GM19455 (cell line): ENCODE data around the gene SLC13A3.

Experiments
- ATAC-seq: cut with Tn5 transposase; IDR thresholded peaks from one replicate; pipeline ENCODE4 v1.9.1; 2021; ENCODE audit not compliant: unreplicated experiment

Gene SLC13A3

DNA sequence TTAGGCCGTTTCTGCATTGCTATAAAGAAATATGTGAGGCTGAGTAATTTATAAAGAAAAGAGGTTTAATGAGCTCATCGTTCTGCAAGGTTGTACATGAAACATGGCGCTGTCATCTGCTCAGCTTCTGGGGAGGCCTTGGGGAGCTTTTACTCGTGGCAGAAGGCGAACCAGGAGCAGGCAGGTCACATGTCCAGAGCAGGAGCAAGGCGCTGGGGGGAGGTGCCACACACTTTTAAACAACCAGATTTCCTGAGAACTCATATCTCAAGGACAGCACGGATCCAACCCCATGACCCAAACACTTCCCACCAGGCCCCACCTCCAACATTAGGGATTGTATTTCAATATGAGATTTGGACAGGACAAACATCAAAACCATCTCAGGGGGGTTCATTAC is 6.4 kb upstream of the SLC13A3 start:
- no peak for ATAC-seq

DNA sequence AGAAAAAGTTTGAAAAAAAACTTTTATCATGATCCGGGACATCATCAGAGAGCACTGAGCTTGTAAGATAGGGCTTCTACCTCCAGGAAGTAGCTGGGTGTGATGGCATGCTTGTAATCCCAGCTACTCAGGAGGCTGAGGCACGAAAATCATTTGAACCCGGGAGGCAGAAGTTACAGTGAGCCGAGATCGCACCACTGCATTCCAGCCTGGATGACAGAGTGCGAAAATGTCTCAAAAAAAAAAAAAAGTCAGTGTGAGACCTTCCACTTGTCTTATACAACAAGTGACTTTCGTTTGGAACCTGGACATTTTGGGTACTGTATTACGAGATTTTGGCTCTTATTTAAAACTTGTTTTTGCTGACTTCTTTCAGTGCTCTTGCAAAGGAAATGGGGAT is 5.9 kb upstream of the SLC13A3 start:
- no peak for ATAC-seq

DNA sequence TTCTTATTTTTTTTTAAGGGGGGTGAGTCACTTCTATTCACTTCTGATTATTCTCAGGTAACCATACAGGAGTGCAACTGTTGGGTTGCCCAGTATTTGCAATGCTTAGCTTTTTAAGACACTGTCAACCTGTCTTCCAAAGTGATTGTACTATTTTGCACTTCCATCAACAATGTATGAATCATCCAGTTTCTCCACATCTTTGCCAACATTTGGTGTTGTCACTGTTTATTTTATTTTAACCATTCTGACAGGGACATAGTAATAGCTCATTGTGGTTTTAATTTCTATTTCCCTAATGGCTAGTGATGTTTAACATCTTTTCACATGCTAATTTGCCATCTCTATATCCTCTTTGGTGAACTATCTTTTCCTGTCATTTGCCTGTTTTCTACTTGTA is 1.4 kb upstream of the SLC13A3 start:
- no peak for ATAC-seq

DNA sequence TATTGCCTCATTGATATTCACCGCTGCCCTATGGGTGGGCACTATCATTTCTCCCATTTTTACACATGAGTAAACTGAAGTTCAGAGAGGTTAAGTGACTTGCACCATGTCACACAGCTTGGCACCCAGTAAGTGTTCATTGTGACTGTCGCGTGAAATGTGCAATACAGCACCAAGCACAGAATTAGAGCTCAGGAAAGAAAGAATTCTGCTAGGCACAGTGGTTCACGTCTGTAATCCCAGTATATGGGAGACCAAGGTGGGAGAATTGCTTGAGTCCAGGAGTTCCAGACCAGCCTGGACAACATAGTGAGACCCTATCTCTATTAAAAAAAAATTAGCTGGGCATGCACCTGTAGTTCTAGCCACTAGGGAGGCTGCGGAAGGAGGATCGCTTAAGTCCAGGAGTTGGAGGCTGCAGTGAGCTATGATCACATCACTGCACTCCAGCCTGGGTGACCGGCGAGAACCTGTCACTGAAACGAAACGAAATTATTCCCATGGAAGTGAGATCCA is 626 bp downstream of the SLC13A3 start:
- no peak for ATAC-seq

DNA sequence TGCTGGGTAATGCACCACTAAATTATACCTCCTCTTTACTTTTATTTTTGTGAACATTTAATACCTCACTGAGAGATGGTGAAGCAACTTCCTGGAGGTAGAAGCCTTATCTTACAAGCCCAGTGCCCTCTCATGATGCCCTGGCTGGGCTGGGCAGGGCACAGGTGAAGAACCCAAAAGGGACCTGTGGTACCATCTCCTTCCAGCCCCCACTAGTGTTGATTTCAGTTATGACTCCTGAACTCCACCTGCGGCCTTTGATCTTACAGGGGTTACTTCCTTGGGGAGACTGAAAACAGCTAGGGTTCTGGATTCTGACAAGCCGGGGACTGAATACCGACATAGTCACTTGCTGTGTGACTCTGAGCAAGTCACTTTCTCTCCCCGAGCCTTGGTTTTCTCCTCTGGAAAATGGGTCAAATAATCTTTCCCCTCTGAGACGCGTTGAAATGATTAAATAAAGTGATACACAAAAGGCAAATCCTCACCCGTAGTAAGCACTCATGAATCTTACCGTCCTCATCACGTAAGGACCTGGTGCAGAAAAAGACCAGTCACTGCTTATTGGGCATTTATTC is 1.2 kb downstream of the SLC13A3 start:
- no peak for ATAC-seq

DNA sequence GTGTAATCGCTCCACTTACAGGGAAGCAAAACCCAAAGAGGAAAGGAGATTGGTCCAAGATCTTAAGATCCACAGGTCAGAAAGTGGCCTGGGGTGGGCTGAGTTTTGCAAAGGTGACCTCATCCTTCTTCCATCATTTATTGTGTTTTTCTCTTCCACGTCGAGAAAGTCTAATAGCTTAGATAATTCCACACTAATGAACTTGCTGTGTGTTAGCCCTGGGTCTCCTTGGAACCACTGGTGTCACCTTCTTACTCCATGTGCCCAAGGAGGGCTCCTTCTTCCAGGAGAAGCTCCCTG is 1.7 kb downstream of the SLC13A3 start:
- ATAC-seq: no peak

DNA sequence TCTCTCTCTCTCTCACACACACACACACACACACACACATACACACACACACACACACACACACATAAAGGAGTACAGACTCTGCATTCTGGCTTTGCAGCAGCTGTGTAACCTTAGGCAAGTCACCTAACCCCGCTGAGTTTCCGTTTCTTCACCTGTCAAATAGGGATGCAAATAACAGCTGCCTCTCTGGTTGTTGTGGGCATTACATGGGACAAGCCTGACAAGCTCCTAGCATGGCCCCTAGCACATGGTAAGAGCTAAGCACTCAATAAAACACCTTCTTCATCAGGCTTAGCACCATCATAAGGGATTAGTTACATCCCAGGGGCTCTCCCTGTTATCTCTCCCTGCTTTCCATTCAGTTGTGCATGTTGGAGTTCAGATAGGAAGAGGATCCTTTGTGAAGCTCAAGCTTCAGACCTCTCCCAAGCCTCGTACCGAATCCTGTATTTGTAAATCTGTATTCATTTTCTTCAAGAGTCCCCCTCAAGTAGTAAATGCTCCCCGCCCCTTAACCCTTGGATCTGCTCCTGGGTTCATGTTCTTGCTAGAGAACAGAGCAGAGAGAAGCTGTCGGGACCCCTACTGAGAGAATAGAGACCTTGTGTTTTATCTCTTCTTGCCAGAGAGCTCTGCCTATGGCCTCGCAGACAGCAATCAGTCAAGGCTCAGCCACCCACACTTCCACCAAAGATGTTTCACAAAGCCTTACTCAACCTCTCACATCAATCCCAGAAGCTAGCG is 2.2 kb downstream of the SLC13A3 start:
- ATAC-seq: no peak

DNA sequence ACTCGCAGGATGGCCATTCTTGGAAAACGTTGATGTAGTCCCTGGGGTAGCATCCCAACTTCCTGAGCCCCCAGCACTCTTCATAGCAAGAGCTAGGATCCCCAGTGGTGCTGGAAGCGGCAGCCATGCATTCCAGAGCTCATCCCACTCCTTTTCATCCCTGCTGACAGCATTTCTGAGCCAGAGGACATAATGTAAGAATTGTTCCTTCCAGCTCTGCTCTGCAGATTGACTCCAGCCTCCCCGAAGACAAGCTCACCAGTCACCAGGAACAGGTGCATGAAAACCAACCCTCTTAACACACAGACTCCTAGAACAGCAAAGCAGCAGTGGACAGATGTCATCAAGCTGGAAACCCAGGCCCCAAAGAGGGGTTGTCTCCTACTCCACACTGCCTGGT is 3.8 kb downstream of the SLC13A3 start:
- ATAC-seq: no peak

DNA sequence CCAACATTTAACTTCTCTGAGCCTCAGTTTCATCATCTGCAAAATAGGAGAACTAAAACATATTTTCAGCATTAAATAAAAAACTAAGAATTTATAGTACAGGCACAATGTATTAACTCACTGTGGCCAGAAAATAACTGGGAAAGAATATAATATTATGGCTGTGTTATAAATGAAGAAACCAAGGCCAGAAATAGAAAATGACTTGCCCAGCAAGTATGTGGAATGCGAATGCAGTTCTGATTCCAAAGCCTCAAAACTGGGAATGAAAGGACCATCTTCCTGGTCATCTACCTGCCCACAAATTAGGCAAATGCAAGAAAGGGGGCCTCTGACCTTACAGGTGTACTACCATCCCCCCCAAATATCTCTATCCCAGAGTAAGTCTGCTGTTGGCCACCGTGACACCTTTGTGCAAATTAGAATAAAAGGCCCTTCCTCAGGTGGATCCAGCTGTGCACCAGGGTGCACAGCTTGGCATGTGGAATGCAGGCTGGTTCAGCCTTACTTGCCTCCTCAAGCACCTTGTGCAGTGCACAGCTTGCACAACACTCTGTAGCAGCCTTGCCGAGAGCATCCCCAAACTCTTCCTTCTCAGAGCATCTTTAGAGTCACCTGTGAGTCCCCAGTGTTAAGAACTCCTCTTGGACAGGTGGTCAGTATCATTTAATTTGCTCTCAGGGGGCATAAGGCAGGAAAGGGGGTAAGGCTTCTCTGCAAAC is 4.4 kb downstream of the SLC13A3 start:
- no peak for ATAC-seq

DNA sequence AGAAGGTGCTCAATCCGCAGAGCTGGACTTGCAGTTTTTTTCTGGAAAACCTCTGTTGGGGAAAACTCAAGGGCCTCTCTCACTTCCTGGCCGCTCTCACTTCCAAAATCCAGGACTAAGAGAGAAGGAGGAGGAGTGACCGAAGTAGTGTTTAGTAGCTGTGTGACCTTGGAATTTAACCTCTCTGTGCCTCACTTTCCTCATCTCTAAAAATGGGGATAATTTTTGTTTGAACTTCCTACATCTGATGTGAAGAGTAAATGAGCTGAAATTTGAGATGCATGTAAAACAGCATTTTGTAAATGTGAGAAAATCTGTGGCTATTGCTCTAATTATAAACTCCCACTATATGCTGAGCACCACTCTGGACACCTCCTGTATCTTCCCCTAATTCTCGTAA is 5.1 kb downstream of the SLC13A3 start:
- no peak for ATAC-seq

DNA sequence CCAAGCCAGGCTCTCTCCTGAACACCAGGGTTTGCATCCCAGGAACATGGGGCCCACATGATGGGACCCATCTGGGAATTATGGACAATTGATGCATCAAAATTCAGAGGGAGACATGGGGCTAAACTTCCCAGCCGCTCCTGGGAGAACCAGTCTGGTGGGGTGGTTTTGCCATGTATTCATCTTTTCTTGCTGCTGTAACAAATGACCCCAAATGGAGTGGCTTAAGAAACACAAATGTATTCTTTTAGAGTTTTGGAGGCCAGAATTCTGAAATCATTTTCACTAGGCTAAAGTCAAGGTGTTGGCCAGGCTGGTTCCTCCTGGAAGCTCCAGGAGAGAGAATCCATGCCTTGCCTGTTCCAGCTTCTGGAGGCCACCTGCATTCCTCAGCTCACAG is 6.5 kb downstream of the SLC13A3 start:
- no peak for ATAC-seq

DNA sequence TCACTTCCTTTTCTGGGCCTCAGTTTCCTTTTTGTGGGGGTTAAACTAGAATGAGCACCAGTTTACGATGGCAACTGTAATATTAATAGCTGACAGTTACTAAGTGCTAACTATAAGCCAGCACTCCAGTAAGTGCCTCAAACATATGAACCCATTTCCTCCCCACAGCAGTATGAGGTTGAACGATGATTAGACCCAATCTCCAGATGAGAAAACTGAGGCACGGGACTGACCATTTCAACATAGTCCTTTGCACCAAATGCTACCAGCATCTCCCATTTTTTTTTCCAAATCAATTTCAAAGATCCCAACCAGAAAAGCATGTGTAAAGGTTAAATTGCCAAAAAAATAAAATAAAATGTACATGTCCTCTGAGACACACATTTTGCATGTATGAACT is 7.1 kb downstream of the SLC13A3 start:
- no peak for ATAC-seq

DNA sequence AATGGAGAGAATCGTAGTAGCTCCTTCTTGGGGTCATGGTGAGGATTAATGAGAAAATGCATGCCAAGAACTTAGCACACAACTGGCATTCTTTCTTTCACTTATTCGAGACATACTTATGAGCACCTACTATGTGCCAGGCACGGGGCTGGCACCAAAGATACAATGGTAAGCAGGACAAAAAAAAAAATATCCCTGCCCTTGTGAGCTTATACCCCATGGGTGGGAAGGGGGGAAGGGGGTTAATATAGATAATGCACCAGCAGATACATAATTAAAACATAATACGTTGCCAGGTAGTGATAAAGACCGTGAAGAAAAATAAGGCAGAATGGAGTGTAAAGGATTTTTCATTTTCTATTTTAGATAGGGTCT is 8.3 kb downstream of the SLC13A3 start:
- ATAC-seq: no peak

DNA sequence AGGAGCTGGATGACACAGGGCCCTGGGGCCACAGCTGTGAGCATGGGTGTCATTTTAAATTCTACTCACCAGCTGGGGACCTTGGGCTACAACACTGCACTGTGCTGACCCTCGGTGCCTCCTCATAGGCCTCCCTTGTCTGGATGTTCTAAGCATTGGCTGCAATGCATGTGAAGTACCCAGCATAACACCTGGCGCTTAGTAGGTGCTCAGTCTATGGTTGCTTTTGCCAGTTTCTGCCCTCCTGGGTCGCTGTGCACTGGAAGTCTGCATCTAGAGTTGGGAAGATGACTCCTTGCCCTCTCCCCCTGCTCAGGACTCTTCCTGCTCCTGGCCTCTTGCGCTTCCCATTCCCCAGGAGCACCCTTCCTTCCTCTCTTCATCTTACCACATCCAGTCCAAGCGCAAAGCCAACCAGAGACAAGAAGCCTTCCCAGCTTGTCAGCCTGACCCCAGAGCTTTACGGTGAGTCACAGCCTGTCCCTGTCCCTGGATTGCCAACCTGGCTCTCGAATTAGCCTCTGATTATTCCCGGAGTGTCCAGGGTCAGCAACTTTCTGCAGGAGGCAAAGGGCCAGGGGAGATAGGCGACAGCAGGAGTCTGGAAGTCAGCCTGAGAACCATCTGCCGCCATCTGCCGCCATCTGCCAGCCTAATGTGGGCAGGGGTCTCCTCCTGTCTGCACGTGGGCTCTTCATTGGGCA is 8.8 kb downstream of the SLC13A3 start:
- no peak for ATAC-seq

DNA sequence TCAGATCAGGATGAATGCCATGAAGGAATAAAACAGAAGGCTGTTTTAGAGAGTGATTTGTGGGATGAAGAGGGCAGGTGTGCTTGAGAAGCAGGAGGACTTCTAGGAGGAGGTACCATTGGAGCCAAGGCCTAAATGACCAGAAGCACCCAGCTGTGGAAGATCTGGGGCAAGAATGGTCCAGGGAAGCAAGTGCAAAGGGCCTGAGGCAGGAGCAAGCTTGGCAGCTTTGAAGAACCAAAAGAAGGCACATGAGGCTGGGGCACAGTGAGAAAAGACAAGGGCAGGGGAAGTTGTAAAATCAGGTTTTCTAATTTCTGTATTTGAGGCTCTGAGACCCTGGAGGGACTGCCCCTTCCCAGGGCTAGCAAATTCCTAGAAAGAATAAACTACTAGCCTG is 9.8 kb downstream of the SLC13A3 start:
- ATAC-seq: no peak

DNA sequence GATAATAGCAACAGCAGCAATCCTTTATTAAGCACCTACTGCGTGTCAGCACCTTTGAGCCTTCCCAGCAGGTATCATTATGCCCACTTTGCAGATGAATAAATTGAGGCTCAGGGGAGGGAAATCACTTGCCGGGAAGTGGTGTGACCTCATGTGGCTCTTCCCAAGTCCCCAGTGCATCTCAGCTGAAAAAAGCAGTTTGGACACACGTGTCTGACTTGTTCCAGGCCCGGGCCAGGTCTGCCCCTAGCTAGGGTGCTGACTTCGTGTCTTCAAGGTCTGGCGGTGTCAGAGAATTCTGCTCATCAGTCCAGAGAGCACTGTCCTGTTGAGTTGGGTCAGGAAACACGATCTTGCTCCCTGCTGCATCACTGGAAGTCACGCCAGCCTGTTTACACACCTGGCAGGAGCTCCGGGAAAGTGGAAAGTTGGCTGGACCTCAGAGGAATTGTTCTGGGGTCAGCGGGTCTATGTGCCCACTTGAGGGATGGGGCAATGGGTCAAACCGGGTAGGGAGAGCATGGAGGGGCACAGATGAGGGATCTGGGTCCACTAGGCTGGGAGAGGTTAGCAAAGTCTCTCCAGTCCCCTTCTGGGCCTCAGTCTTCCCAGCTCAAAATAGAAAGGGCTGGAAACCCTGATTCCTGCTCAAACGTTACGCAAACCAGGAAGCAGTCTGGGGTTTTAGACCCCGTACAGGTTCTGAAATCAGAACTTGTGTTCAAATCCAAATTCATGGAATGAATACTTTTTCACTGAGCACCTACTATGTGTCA is 10.5 kb downstream of the SLC13A3 start:
- no peak for ATAC-seq

DNA sequence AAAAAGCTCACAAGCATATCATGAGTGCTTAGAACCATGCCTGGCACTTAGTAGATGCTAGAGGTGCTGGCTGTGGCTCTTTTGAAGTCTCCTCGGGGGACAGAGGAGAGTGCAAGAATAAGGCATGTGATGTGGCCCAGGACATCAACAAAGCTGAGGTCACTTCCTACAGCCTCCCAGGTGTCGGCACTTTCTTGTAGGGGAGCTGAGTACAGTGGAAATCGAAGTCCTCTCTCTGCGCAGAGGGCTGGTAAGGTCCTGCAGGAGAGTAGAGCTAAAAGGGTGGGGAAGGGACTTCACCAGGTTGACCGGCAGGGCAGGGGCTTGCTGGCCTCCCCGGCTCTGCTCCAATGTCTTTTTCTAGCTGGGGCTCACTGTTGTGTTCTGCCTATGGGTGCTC is 11.2 kb downstream of the SLC13A3 start:
- no peak for ATAC-seq

DNA sequence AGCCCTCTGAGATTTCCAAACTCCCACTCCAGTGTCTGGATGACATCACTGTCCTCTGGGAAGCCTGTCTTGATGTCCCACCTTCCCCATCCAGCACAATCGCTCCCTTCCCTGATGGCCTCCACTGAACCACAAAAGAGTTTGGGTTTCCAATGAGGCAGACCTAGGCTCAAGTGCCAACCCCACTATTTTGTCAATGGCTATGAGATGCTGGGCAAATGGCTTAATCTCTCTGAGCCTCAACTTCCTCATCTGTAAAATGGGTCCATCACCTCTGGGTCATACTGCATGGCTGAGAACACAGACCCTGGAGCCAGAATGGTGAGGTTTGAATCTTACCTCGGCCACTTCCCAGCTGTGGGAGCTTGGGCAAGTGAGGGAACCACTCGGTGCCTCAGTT is 11.7 kb downstream of the SLC13A3 start:
- ATAC-seq: no peak

DNA sequence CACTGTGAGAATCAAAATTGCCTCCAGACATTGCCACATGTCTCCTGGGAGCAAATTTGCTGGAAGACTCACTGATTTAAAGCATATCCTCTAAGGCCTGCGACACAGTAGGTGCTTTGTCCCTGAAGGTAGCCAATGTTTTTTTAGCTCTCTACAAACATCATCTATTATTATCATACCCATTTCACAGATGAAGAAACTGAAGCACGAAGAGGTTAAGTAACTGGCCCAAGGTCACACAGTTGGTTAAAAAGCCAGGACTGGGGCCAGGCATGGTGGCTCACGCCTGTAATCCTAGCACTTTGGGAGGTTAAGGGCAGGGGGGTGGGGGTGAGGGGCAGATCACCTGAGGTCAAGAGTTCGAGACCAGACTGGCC is 12.4 kb downstream of the SLC13A3 start:
- ATAC-seq: no peak

DNA sequence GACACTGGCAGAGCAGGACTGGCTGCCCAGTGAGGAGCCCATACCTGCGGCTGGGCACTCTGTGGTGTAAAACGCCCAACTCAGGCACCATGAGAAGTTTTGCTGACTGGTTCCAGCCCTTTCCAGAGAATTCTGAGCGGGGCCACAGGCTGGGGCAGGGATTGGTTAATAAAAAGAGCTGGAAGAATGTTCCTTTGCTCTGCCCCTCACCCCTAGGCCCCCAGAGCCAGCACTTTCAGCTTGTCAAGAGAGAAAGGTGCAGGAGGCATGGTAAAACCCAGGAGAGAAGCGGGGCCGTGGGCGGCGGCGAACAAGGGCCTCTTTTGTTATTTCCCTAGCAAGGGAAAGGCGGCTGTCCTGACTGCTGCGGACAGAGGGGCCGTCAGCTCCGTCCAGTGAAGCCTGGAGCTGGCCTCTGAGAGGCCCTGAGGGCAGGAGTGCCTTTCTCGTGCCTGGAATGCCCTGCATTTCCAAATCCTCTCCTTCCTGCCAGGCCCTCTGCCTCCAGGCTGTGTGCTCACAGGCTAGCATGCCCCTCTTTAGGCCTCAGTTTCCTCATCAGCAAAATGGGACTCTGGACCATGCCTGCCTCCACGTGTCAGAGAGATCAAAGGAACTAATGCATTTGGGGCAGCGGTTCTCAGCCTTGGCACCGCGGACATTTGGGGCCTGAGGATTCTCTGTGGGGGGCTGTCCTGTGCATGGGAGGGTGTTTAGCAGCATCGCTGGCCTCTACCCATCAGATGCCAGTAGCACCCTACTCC is 12.9 kb downstream of the SLC13A3 start:
- ATAC-seq: no peak
